HEK293 (cell line): ENCODE results near the gene TNKS2.

ENCODE experiments used
- CTCF ChIA-PET: fragments of 350-600 bp; formaldehyde crosslinking; extraction: SDS; loops from one replicate; lab custom pipeline; 2021; ENCODE audit warnings: antibody characterized with exemption; lab: Yijun Ruan, JAX
- POLR2A ChIA-PET: fragments of 300-600 bp; formaldehyde crosslinking; extraction: SDS; loops from one replicate; lab custom pipeline; 2020; ENCODE audit warnings: antibody characterized with exemption, inconsistent platforms; lab: Yijun Ruan, JAX
- H3K27ac ChIP-seq: fragments of 200-500 bp; sonication (Bioruptor generic); 2 replicates; pipeline ENCODE4 v1.5.1; 2014; ENCODE audit warnings: low read depth, low read length, control low read depth, inconsistent platforms; ENCODE audit errors: extremely low read depth
- H3K36me3 ChIP-seq, 2 experiments: fragments of 200-500 bp in 1 of 2; sonication (Bioruptor generic) in 1 of 2; 1 replicate in 1 of 2; 2 replicates in 1 of 2; pipeline ENCODE4 v1.5.1; 2014 to 2017; ENCODE audit warnings: inconsistent platforms in 2 of 2, low read length in 2 of 2; ENCODE audit not compliant: control insufficient read depth in 2 of 2, insufficient read depth in 1 of 2
- H3K4me1 ChIP-seq: fragments of 200-500 bp; sonication (Bioruptor generic); 2 replicates; pipeline ENCODE4 v1.5.1; 2014; ENCODE audit warnings: mild to moderate bottlenecking, low read length, inconsistent platforms; ENCODE audit not compliant: control insufficient read depth, insufficient read depth
- H3K4me3 ChIP-seq: 2 replicates; pipeline ENCODE4 v1.5.1; 2011; ENCODE audit warnings: low read depth, mild to moderate bottlenecking, control low read depth, low read length, moderate library complexity
- H3K9me3 ChIP-seq: fragments of 200-500 bp; sonication (Bioruptor generic); 2 replicates; pipeline ENCODE4 v1.5.1; 2014; ENCODE audit warnings: low read depth, low read length, inconsistent platforms; ENCODE audit not compliant: control insufficient read depth, insufficient read depth
- GFI1B ChIP-seq: fragments of 450-650 bp; formaldehyde crosslinking; IDR thresholded peaks from 2 replicates; pipeline ENCODE4 v1.5.1; 2016; ENCODE audit warnings: missing biosample characterization, missing genetic modification characterization
- MYNN ChIP-seq: fragments of 450-650 bp; formaldehyde crosslinking; IDR thresholded peaks from 2 replicates; pipeline ENCODE4 v1.5.1; 2016; ENCODE audit warnings: missing biosample characterization, missing genetic modification characterization, borderline replicate concordance
- MZF1 ChIP-seq: fragments of 450-650 bp; formaldehyde crosslinking; IDR thresholded peaks from 2 replicates; pipeline ENCODE4 v1.5.1; 2017; ENCODE audit warnings: missing biosample characterization, missing genetic modification characterization, borderline replicate concordance
- SALL2 ChIP-seq: fragments of 450-650 bp; formaldehyde crosslinking; IDR thresholded peaks from 2 replicates; pipeline ENCODE4 v1.5.0; 2017; ENCODE audit warnings: missing biosample characterization, mild to moderate bottlenecking, missing genetic modification characterization, borderline replicate concordance
- YY2 ChIP-seq: fragments of 450-650 bp; formaldehyde crosslinking; IDR thresholded peaks from 2 replicates; pipeline ENCODE4 v1.5.1; 2016; ENCODE audit warnings: missing biosample characterization, missing genetic modification characterization
- ZBTB17 ChIP-seq: fragments of 450-650 bp; formaldehyde crosslinking; IDR thresholded peaks from 2 replicates; pipeline ENCODE4 v1.5.1; 2016; ENCODE audit warnings: missing biosample characterization, missing genetic modification characterization
- ZNF132 ChIP-seq: fragments of 450-650 bp; formaldehyde crosslinking; IDR thresholded peaks from 2 replicates; pipeline ENCODE4 v1.5.1; 2017; ENCODE audit warnings: missing biosample characterization, missing genetic modification characterization, borderline replicate concordance
- ZNF174 ChIP-seq: fragments of 450-650 bp; formaldehyde crosslinking; IDR thresholded peaks from 2 replicates; pipeline ENCODE4 v1.5.0; 2017; ENCODE audit warnings: missing biosample characterization, mild to moderate bottlenecking, missing genetic modification characterization
- ZNF248 ChIP-seq: fragments of 450-650 bp; formaldehyde crosslinking; IDR thresholded peaks from 2 replicates; pipeline ENCODE4 v1.5.1; 2017; ENCODE audit warnings: missing biosample characterization, missing genetic modification characterization
- ZNF433 ChIP-seq: fragments of 450-650 bp; formaldehyde crosslinking; IDR thresholded peaks from 2 replicates; pipeline ENCODE4 v1.5.1; 2016; ENCODE audit warnings: missing biosample characterization, missing genetic modification characterization, low read depth
- ZNF529 ChIP-seq: fragments of 450-650 bp; formaldehyde crosslinking; IDR thresholded peaks from 2 replicates; pipeline ENCODE4 v1.5.1; 2017; ENCODE audit warnings: missing genetic modification characterization, missing biosample characterization; ENCODE audit not compliant: insufficient replicate concordance
- ZNF660 ChIP-seq: fragments of 450-650 bp; IDR thresholded peaks from 2 replicates; pipeline ENCODE4 v1.5.1; 2018; ENCODE audit warnings: missing biosample characterization, mild to moderate bottlenecking, missing genetic modification characterization
- ZNF747 ChIP-seq: fragments of 450-650 bp; formaldehyde crosslinking; IDR thresholded peaks from 2 replicates; pipeline ENCODE4 v1.5.1; 2016; ENCODE audit warnings: missing biosample characterization, missing genetic modification characterization
- ZNF843 ChIP-seq: fragments of 450-650 bp; formaldehyde crosslinking; IDR thresholded peaks from 2 replicates; pipeline ENCODE4 v1.5.1; 2016; ENCODE audit warnings: missing biosample characterization, missing genetic modification characterization
- ZSCAN16 ChIP-seq: fragments of 450-650 bp; formaldehyde crosslinking; IDR thresholded peaks from 2 replicates; pipeline ENCODE4 v1.5.1; 2016; ENCODE audit warnings: missing biosample characterization, missing genetic modification characterization
- ZSCAN23 ChIP-seq: fragments of 450-650 bp; formaldehyde crosslinking; IDR thresholded peaks from 2 replicates; pipeline ENCODE4 v1.5.1; 2016; ENCODE audit warnings: missing biosample characterization, missing genetic modification characterization
- TF ChIP-seq, protein P1 (sequence below): fragments of 450-650 bp; formaldehyde crosslinking; IDR thresholded peaks from 2 replicates; pipeline ENCODE4 v1.5.1; 2016; ENCODE audit warnings: missing biosample characterization, missing genetic modification characterization
- TF ChIP-seq, protein P2 (sequence below): fragments of 450-650 bp; formaldehyde crosslinking; IDR thresholded peaks from 2 replicates; pipeline ENCODE4 v1.5.1; 2016; ENCODE audit warnings: missing biosample characterization, missing genetic modification characterization
- TF ChIP-seq, protein P3 (sequence below): IDR thresholded peaks from 2 replicates; pipeline ENCODE4 v1.6.1; 2011; ENCODE audit warnings: mild to moderate bottlenecking, low read depth, low read length, borderline replicate concordance
- TF ChIP-seq, protein P4 (sequence below): fragments of 450-650 bp; formaldehyde crosslinking; IDR thresholded peaks from 2 replicates; pipeline ENCODE4 v1.5.1; 2016; ENCODE audit warnings: missing biosample characterization, missing genetic modification characterization, borderline replicate concordance
- TF ChIP-seq, protein P5 (sequence below): fragments of 450-650 bp; formaldehyde crosslinking; IDR thresholded peaks from 2 replicates; pipeline ENCODE4 v1.5.1; 2016; ENCODE audit warnings: missing biosample characterization, missing genetic modification characterization

Gene TNKS2

DNA sequence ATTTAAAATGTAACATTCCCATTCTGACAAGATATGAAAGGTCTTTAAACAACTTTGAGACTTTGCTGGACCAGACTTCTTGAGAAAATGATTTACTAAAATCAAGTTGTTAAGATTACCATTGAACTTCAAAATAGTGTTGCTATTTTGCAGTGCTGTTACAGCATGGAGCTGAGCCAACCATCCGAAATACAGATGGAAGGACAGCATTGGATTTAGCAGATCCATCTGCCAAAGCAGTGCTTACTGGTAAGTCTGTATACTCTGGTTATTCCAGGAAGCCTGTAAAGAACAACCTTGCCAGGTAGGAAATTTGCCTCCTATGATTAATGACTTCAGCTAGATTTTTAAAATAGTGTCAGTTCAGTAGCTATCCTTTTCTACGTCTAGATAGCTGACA, 18.8 kb downstream of the TNKS2 start:
- CTCF ChIA-PET = no interaction called here
- no peaks in the 10 kb centered on the region for H3K9me3 ChIP-seq
- H3K4me1 ChIP-seq = no peaks in the 10 kb centered on the region
- POLR2A ChIA-PET = no interaction called here
- H3K27ac ChIP-seq = no peak overlapping the region
- H3K4me3 ChIP-seq = no peak overlapping the region
- H3K36me3 ChIP-seq = peaks cover 70 to 82% of the 10 kb centered on the region in 2 experiments
- TF ChIP-seq ZNF433 (tag by site-specific recombination) = no peak
- no peak for TF ChIP-seq ZNF747 (tag by site-specific recombination)
- TF ChIP-seq, protein P1, sequence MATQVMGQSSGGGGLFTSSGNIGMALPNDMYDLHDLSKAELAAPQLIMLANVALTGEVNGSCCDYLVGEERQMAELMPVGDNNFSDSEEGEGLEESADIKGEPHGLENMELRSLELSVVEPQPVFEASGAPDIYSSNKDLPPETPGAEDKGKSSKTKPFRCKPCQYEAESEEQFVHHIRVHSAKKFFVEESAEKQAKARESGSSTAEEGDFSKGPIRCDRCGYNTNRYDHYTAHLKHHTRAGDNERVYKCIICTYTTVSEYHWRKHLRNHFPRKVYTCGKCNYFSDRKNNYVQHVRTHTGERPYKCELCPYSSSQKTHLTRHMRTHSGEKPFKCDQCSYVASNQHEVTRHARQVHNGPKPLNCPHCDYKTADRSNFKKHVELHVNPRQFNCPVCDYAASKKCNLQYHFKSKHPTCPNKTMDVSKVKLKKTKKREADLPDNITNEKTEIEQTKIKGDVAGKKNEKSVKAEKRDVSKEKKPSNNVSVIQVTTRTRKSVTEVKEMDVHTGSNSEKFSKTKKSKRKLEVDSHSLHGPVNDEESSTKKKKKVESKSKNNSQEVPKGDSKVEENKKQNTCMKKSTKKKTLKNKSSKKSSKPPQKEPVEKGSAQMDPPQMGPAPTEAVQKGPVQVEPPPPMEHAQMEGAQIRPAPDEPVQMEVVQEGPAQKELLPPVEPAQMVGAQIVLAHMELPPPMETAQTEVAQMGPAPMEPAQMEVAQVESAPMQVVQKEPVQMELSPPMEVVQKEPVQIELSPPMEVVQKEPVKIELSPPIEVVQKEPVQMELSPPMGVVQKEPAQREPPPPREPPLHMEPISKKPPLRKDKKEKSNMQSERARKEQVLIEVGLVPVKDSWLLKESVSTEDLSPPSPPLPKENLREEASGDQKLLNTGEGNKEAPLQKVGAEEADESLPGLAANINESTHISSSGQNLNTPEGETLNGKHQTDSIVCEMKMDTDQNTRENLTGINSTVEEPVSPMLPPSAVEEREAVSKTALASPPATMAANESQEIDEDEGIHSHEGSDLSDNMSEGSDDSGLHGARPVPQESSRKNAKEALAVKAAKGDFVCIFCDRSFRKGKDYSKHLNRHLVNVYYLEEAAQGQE (tag by site-specific recombination) = no peak
- no peak for TF ChIP-seq SALL2
- TF ChIP-seq GFI1B (tag by site-specific recombination) = no peak
- no peak for TF ChIP-seq MYNN (tag by site-specific recombination)
- TF ChIP-seq ZNF132 = no peak
- no peak for TF ChIP-seq ZSCAN16 (tag by site-specific recombination)
- TF ChIP-seq ZSCAN23 (tag by site-specific recombination) = no peak
- TF ChIP-seq, protein P2, sequence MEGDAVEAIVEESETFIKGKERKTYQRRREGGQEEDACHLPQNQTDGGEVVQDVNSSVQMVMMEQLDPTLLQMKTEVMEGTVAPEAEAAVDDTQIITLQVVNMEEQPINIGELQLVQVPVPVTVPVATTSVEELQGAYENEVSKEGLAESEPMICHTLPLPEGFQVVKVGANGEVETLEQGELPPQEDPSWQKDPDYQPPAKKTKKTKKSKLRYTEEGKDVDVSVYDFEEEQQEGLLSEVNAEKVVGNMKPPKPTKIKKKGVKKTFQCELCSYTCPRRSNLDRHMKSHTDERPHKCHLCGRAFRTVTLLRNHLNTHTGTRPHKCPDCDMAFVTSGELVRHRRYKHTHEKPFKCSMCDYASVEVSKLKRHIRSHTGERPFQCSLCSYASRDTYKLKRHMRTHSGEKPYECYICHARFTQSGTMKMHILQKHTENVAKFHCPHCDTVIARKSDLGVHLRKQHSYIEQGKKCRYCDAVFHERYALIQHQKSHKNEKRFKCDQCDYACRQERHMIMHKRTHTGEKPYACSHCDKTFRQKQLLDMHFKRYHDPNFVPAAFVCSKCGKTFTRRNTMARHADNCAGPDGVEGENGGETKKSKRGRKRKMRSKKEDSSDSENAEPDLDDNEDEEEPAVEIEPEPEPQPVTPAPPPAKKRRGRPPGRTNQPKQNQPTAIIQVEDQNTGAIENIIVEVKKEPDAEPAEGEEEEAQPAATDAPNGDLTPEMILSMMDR = no peak
- TF ChIP-seq, protein P3, sequence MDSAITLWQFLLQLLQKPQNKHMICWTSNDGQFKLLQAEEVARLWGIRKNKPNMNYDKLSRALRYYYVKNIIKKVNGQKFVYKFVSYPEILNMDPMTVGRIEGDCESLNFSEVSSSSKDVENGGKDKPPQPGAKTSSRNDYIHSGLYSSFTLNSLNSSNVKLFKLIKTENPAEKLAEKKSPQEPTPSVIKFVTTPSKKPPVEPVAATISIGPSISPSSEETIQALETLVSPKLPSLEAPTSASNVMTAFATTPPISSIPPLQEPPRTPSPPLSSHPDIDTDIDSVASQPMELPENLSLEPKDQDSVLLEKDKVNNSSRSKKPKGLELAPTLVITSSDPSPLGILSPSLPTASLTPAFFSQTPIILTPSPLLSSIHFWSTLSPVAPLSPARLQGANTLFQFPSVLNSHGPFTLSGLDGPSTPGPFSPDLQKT = no peak
- TF ChIP-seq MZF1 (tag by site-specific recombination) = no peak
- no peak for TF ChIP-seq ZBTB17 (tag by site-specific recombination)
- TF ChIP-seq, protein P4, sequence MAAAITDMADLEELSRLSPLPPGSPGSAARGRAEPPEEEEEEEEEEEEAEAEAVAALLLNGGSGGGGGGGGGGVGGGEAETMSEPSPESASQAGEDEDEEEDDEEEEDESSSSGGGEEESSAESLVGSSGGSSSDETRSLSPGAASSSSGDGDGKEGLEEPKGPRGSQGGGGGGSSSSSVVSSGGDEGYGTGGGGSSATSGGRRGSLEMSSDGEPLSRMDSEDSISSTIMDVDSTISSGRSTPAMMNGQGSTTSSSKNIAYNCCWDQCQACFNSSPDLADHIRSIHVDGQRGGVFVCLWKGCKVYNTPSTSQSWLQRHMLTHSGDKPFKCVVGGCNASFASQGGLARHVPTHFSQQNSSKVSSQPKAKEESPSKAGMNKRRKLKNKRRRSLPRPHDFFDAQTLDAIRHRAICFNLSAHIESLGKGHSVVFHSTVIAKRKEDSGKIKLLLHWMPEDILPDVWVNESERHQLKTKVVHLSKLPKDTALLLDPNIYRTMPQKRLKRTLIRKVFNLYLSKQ (tag by site-specific recombination) = no peak
- TF ChIP-seq, protein P5, sequence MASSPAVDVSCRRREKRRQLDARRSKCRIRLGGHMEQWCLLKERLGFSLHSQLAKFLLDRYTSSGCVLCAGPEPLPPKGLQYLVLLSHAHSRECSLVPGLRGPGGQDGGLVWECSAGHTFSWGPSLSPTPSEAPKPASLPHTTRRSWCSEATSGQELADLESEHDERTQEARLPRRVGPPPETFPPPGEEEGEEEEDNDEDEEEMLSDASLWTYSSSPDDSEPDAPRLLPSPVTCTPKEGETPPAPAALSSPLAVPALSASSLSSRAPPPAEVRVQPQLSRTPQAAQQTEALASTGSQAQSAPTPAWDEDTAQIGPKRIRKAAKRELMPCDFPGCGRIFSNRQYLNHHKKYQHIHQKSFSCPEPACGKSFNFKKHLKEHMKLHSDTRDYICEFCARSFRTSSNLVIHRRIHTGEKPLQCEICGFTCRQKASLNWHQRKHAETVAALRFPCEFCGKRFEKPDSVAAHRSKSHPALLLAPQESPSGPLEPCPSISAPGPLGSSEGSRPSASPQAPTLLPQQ (tag by site-specific recombination) = no peak
- TF ChIP-seq ZNF529 (tag by site-specific recombination) = no peak
- TF ChIP-seq, all 188 proteins: peak for 0

DNA sequence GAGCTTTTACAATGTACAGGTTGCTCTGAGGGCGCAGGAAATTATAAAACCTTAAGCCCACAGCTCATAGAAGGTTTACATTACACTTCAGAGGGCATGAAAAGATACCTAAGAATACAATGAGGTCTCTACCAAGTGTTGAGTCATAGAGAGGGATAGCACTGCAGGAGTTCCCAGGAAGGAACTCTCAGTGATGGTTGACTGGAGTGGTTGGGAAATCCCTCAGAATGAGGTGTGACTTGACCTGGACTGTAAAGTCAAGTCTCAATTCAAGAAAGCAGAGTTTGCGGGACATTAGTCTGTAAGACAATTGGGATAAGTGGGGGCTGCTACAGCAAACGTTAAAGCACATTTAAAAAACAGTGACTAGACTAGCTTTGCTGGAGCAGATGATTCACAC, 21.9 kb downstream of the TNKS2 start:
- peaks cover 67 to 81% of the 10 kb centered on the region in 2 experiments for H3K36me3 ChIP-seq
- no peak overlapping the region for H3K4me3 ChIP-seq
- H3K27ac ChIP-seq = no peak overlapping the region
- H3K4me1 ChIP-seq = no peaks in the 10 kb centered on the region
- TF ChIP-seq ZNF174 (no peak), ZNF843 (tag by site-specific recombination) (no peak), YY2 (tag by site-specific recombination) (no peak), ZNF248 (tag by site-specific recombination) (no peak), ZNF660 (no peak)
- ChIA-PET POLR2A (no interaction called here), CTCF (no interaction called here)
- no peaks in the 10 kb centered on the region for H3K9me3 ChIP-seq
